HL-60 (cell line): ENCODE results near the gene AFP.

Experiments
- CTCF ChIP-seq: IDR thresholded peaks from one replicate; pipeline ENCODE4 v1.5.1; 2011; ENCODE audit warnings: low read length, control low read depth, inconsistent platforms; ENCODE audit not compliant: insufficient read depth
- TF ChIP-seq, protein P1 (sequence below): IDR thresholded peaks from 2 replicates; pipeline ENCODE4 v1.6.1; 2012; ENCODE audit warnings: low read depth; ENCODE audit not compliant: insufficient replicate concordance

DNA sequence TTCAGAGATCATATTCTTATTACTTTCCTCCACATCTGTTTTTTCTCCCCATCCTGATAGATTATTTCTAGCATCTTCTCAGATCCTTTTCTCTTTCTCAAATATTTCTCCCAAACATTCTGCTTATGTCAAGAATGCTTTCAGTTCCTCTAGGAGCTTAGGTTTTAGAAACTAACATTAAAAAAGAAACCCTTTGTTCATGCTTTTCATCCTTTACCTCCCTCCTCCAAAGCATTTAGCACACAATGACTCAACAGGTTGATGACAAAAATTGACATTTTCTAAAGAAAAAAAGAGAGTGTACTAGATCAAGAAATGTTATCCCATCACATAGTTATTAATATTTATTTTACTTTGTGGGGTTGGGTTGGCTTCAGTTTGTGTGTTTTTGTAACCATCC lies 48.5 kb upstream of the AFP start:
- no peak for TF ChIP-seq CTCF
- TF ChIP-seq, protein P1, sequence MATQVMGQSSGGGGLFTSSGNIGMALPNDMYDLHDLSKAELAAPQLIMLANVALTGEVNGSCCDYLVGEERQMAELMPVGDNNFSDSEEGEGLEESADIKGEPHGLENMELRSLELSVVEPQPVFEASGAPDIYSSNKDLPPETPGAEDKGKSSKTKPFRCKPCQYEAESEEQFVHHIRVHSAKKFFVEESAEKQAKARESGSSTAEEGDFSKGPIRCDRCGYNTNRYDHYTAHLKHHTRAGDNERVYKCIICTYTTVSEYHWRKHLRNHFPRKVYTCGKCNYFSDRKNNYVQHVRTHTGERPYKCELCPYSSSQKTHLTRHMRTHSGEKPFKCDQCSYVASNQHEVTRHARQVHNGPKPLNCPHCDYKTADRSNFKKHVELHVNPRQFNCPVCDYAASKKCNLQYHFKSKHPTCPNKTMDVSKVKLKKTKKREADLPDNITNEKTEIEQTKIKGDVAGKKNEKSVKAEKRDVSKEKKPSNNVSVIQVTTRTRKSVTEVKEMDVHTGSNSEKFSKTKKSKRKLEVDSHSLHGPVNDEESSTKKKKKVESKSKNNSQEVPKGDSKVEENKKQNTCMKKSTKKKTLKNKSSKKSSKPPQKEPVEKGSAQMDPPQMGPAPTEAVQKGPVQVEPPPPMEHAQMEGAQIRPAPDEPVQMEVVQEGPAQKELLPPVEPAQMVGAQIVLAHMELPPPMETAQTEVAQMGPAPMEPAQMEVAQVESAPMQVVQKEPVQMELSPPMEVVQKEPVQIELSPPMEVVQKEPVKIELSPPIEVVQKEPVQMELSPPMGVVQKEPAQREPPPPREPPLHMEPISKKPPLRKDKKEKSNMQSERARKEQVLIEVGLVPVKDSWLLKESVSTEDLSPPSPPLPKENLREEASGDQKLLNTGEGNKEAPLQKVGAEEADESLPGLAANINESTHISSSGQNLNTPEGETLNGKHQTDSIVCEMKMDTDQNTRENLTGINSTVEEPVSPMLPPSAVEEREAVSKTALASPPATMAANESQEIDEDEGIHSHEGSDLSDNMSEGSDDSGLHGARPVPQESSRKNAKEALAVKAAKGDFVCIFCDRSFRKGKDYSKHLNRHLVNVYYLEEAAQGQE = no peak
